ENCODE data around the gene MLLT3.

DNA sequence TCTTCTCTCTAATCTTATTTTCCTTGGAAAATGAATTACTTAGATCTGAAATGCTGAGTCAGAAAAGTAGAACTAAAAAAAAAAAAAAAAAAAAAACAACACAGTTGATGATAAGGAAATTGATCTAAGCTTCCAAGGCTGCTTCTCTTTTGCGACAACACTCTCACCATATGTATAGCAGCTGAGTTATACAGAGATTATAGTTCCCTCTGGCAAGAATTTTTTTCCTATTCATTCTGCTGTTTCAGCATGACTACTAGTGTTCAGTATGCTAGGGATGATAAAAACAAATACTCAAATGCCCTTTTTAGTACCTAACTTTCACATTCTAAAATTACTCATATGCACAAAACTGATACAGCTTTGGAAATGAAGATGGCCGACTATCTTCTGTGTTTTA is 267.3 kb downstream of the MLLT3 start:
- TF ChIP-seq, protein P1, sequence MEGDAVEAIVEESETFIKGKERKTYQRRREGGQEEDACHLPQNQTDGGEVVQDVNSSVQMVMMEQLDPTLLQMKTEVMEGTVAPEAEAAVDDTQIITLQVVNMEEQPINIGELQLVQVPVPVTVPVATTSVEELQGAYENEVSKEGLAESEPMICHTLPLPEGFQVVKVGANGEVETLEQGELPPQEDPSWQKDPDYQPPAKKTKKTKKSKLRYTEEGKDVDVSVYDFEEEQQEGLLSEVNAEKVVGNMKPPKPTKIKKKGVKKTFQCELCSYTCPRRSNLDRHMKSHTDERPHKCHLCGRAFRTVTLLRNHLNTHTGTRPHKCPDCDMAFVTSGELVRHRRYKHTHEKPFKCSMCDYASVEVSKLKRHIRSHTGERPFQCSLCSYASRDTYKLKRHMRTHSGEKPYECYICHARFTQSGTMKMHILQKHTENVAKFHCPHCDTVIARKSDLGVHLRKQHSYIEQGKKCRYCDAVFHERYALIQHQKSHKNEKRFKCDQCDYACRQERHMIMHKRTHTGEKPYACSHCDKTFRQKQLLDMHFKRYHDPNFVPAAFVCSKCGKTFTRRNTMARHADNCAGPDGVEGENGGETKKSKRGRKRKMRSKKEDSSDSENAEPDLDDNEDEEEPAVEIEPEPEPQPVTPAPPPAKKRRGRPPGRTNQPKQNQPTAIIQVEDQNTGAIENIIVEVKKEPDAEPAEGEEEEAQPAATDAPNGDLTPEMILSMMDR (IDR thresholded peaks at IDR 0.05): no peak
- TF ChIP-seq POLR2A (IDR thresholded peaks at IDR 0.05): no peak

All from thyroid gland (tissue), 4 donors.